Activated T-cell treated with anti-CD3 and anti-CD28 coated beads, Interleukin-2, amount 50 U/mL, for 4 hours (primary cell): ENCODE data around the gene DEFB108B. TPM values are rescaled to one million over a fixed set of nuclear protein-coding genes. Genes with fewer than 3 reads are reported as not detected.
"Not testable (repeated sequence)": the region's sequence is repeated elsewhere in the genome, so short reads cannot be mapped to it uniquely, and the experiment has no call there.

Experiments used
- ATAC-seq, 2 donors: fragments of 200-7000 bp; cut with Tn5 transposase; one replicate each; pipeline ENCODE4 v1.10.0; 2021
- DNase-seq: peaks from one replicate; pipeline ENCODE4 v3.0.0-alpha.2; 2020
- H3K27me3 Mint-ChIP-seq: one replicate; pipeline ENCODE4 v1.8.0; 2021; ENCODE audit warnings: low read depth, mixed read lengths
- H3K36me3 Mint-ChIP-seq: one replicate; pipeline ENCODE4 v1.8.0; 2022; ENCODE audit warnings: mixed read lengths; ENCODE audit not compliant: insufficient read depth
- H3K4me1 Mint-ChIP-seq: one replicate; pipeline ENCODE4 v1.8.0; 2021; ENCODE audit warnings: low read depth, mixed read lengths
- H3K4me3 Mint-ChIP-seq: one replicate; pipeline ENCODE4 v1.8.0; 2021; ENCODE audit warnings: mild to moderate bottlenecking, moderate library complexity, mixed read lengths
- H3K9me3 Mint-ChIP-seq: one replicate; pipeline ENCODE4 v1.8.0; 2021; ENCODE audit warnings: mixed read lengths
- total RNA-seq, 3 donors: library from RNA; stranded (reverse); gene quantifications; one replicate each; pipeline ENCODE4 v1.2.1, GENCODE V29; 2021

The DEFB108B gene
- total RNA-seq, 3 donors from 2014 or later: not detected

GRCh38 chr11:71800335-71800953, 32.6 kb upstream of the DEFB108B start:
- ATAC-seq, H3K27me3 Mint-ChIP-seq, H3K9me3 Mint-ChIP-seq, H3K4me3 Mint-ChIP-seq, H3K36me3 Mint-ChIP-seq, H3K4me1 Mint-ChIP-seq: not testable (repeated sequence)
- peak; percentile 82 for DNase-seq

- H3K36me3 Mint-ChIP-seq, H3K4me1 Mint-ChIP-seq, H3K4me3 Mint-ChIP-seq, DNase-seq, H3K27me3 Mint-ChIP-seq, H3K9me3 Mint-ChIP-seq, ATAC-seq: not testable (repeated sequence)
Observed at GRCh38 chr11:71801026-71801425, 32.0 kb upstream of the DEFB108B start.

- not testable (repeated sequence) for DNase-seq, H3K27me3 Mint-ChIP-seq, H3K36me3 Mint-ChIP-seq, H3K4me3 Mint-ChIP-seq, H3K9me3 Mint-ChIP-seq, ATAC-seq, H3K4me1 Mint-ChIP-seq
Observed at GRCh38 chr11:71802874-71803273, 30.1 kb upstream of the DEFB108B start.

GRCh38 chr11:71804158-71804947, 28.6 kb upstream of the DEFB108B start:
- not testable (repeated sequence) for DNase-seq, H3K4me3 Mint-ChIP-seq, H3K36me3 Mint-ChIP-seq, ATAC-seq, H3K4me1 Mint-ChIP-seq, H3K9me3 Mint-ChIP-seq, H3K27me3 Mint-ChIP-seq

GRCh38 chr11:71812529-71812928, 20.5 kb upstream of the DEFB108B start:
- not testable (repeated sequence) for H3K9me3 Mint-ChIP-seq, H3K36me3 Mint-ChIP-seq, H3K27me3 Mint-ChIP-seq, H3K4me1 Mint-ChIP-seq, ATAC-seq, DNase-seq
- H3K4me3 Mint-ChIP-seq: peak overlapping the region; percentile 82

GRCh38 chr11:71813481-71814355, 19.3 kb upstream of the DEFB108B start:
- H3K4me1 Mint-ChIP-seq, H3K36me3 Mint-ChIP-seq, H3K27me3 Mint-ChIP-seq, H3K9me3 Mint-ChIP-seq: not testable (repeated sequence)
- ATAC-seq (peak; percentile 87 to 93), DNase-seq (peak; percentile 73)
- H3K4me3 Mint-ChIP-seq: peak overlapping the region; percentile 82

- H3K4me3 Mint-ChIP-seq, ATAC-seq, H3K4me1 Mint-ChIP-seq, H3K9me3 Mint-ChIP-seq, DNase-seq, H3K27me3 Mint-ChIP-seq, H3K36me3 Mint-ChIP-seq: not testable (repeated sequence)
Observed at GRCh38 chr11:71821539-71821938, 11.5 kb upstream of the DEFB108B start.

- not testable (repeated sequence) for ATAC-seq, DNase-seq, H3K36me3 Mint-ChIP-seq, H3K9me3 Mint-ChIP-seq, H3K4me1 Mint-ChIP-seq, H3K4me3 Mint-ChIP-seq, H3K27me3 Mint-ChIP-seq
Observed at GRCh38 chr11:71829247-71829646, 3.8 kb upstream of the DEFB108B start.

GRCh38 chr11:71829686-71830085, 3.3 kb upstream of the DEFB108B start:
- H3K36me3 Mint-ChIP-seq, H3K4me3 Mint-ChIP-seq, ATAC-seq, H3K4me1 Mint-ChIP-seq, DNase-seq, H3K9me3 Mint-ChIP-seq, H3K27me3 Mint-ChIP-seq: not testable (repeated sequence)

- not testable (repeated sequence) for DNase-seq, H3K4me3 Mint-ChIP-seq, H3K27me3 Mint-ChIP-seq, H3K9me3 Mint-ChIP-seq, ATAC-seq, H3K4me1 Mint-ChIP-seq, H3K36me3 Mint-ChIP-seq
Observed at GRCh38 chr11:71842720-71843119, 9.7 kb downstream of the DEFB108B start.

- not testable (repeated sequence) for DNase-seq, ATAC-seq, H3K4me1 Mint-ChIP-seq, H3K4me3 Mint-ChIP-seq, H3K9me3 Mint-ChIP-seq, H3K36me3 Mint-ChIP-seq, H3K27me3 Mint-ChIP-seq
Observed at GRCh38 chr11:71843355-71843754, 10.4 kb downstream of the DEFB108B start.

- DNase-seq (no peak), ATAC-seq (no peak)
- no peaks in the 10 kb centered on the region for H3K27me3 Mint-ChIP-seq
- peaks cover 12% of the 10 kb centered on the region for H3K9me3 Mint-ChIP-seq
- H3K4me3 Mint-ChIP-seq: no peak overlapping the region
- no peaks in the 10 kb centered on the region for H3K36me3 Mint-ChIP-seq
- no peaks in the 10 kb centered on the region for H3K4me1 Mint-ChIP-seq
Observed at GRCh38 chr11:71843858-71844257, 10.9 kb downstream of the DEFB108B start.

- not testable (repeated sequence) for DNase-seq, H3K36me3 Mint-ChIP-seq, H3K27me3 Mint-ChIP-seq, H3K4me1 Mint-ChIP-seq, H3K4me3 Mint-ChIP-seq, ATAC-seq
- H3K9me3 Mint-ChIP-seq: peaks cover 13% of the 10 kb centered on the region
Observed at GRCh38 chr11:71853895-71854294, 20.9 kb downstream of the DEFB108B start.

GRCh38 chr11:71855880-71856279, 22.9 kb downstream of the DEFB108B start:
- H3K36me3 Mint-ChIP-seq, ATAC-seq: not testable (repeated sequence)

More at GRCh38 chr11:71855880-71856279, 22.9 kb downstream of the DEFB108B start:
- H3K9me3 Mint-ChIP-seq, DNase-seq, H3K4me1 Mint-ChIP-seq, H3K27me3 Mint-ChIP-seq, H3K4me3 Mint-ChIP-seq: not testable (repeated sequence)
